Posterior vena cava (tissue), 2 donors: Measurements from ENCODE around the gene NPAS3. TPM values are rescaled to one million over a fixed set of nuclear protein-coding genes. Genes with fewer than 3 reads are reported as not detected.

ENCODE experiments used
- DNase-seq: peaks from one replicate; pipeline ENCODE4 v3.0.0-alpha.2; 2020; ENCODE audit warnings: low spot score
- intact Hi-C, 2 donors: fragments of 100-400 bp; cut with DNase I; formaldehyde crosslinking; loops; one replicate each; pipeline versions ENCODE4 v1.14.1 to v1.14.2; 2022 to 2023
- long read RNA-seq, 2 donors: library from polyadenylated mRNA; unstranded; transcript quantifications; one replicate each; pipeline ENCODE4 v2.0.0, GENCODE V29; 2020 to 2021
- total RNA-seq, 2 donors: library from RNA; stranded (reverse); fragmentation: NEBNext Ultra II Directional; extraction: Animal tissue kit (Norgen Biotek cat#: 25700); gene quantifications; one replicate each; pipeline ENCODE4 v1.2.1, GENCODE V29; 2021
- donor health status: DM: yes; HTN: yes; CAD: no.
- donor health status: DM: yes; HTN: yes; CAD: no.

NPAS3 gene
- 1 to 10 TPM; 1.3 to 2.6 TPM for total RNA-seq
- long read RNA-seq, donor 1, partial matches to known transcripts: 0 of 2 reads
- long read RNA-seq, donor 1, other reads (novel, unspliced or antisense): 2 of 2 reads
- long read RNA-seq, donor 2, partial matches to known transcripts: 0 of 2 reads
- long read RNA-seq, donor 2, other reads (novel, unspliced or antisense): 2 of 2 reads

GRCh38 chr14:32938719-32939253 lies at the start of gene NPAS3:
Gene NPAS3, plus strand, starts transcription at chr14:32938879.
- DNase-seq: no peak
- intact Hi-C loops: no loop called here

GRCh38 chr14:32896979-32897697 lies 41.5 kb upstream of the NPAS3 start:
- intact Hi-C loops: no loop called here
- DNase-seq: no peak

GRCh38 chr14:32897698-32898064 lies 41.0 kb upstream of the NPAS3 start:
- DNase-seq: no peak
- intact Hi-C loops: no loop called here

- intact Hi-C loops: no loop called here
- DNase-seq: no peak
Measured at GRCh38 chr14:32898876-32899275, 39.8 kb upstream of the NPAS3 start.

GRCh38 chr14:32900547-32900946 lies 38.1 kb upstream of the NPAS3 start:
- no peak for DNase-seq
- intact Hi-C loops: no loop called here

- intact Hi-C loops: no loop called here
- DNase-seq: no peak
Measured at GRCh38 chr14:32905013-32905412, 33.7 kb upstream of the NPAS3 start.

GRCh38 chr14:32906672-32907071 lies 32.0 kb upstream of the NPAS3 start:
- DNase-seq: no peak
- intact Hi-C loops: no loop called here

- DNase-seq: no peak
- intact Hi-C loops: no loop called here
Measured at GRCh38 chr14:32908196-32909084, 30.2 kb upstream of the NPAS3 start.

- DNase-seq: no peak
- intact Hi-C loops: no loop called here
Measured at GRCh38 chr14:32913725-32914124, 25.0 kb upstream of the NPAS3 start.

- no peak for DNase-seq
- intact Hi-C loops: no loop called here
Measured at GRCh38 chr14:32914391-32914790, 24.3 kb upstream of the NPAS3 start.

GRCh38 chr14:32920696-32921276 lies 17.9 kb upstream of the NPAS3 start:
- DNase-seq: no peak
- intact Hi-C loops: no loop called here

- DNase-seq: no peak
- intact Hi-C loops: no loop called here
Measured at GRCh38 chr14:32925439-32925838, 13.2 kb upstream of the NPAS3 start.

- DNase-seq: no peak
- intact Hi-C loops: no loop called here
Measured at GRCh38 chr14:32932302-32932913, 6.3 kb upstream of the NPAS3 start.

GRCh38 chr14:32932914-32933628 lies 5.6 kb upstream of the NPAS3 start:
- intact Hi-C loops: no loop called here

GRCh38 chr14:32933629-32934072 lies 5.0 kb upstream of the NPAS3 start:
- DNase-seq: no peak
- intact Hi-C loops: no loop called here

More at GRCh38 chr14:32932914-32933628, 5.6 kb upstream of the NPAS3 start:
- DNase-seq: peak; percentile 80

GRCh38 chr14:32934073-32934880 lies 4.4 kb upstream of the NPAS3 start:
- DNase-seq: no peak
- intact Hi-C loops: no loop called here

GRCh38 chr14:32934881-32935633 lies 3.6 kb upstream of the NPAS3 start:
- no peak for DNase-seq
- intact Hi-C loops: no loop called here
